OCI-LY1 (cell line): ENCODE results near the gene NCDN.

Source experiments
- H2AFZ ChIP-seq: fragments of 200-600 bp; sonication (generic), shearing (Covaris generic); 2 replicates; pipeline ENCODE4 v1.6.0; 2014; ENCODE audit warnings: antibody characterized with exemption, mild to moderate bottlenecking, low read length
- H3F3A ChIP-seq: fragments of 200-600 bp; sonication (generic), shearing (Covaris generic); 2 replicates; pipeline ENCODE4 v1.6.0; 2014; ENCODE audit warnings: mild to moderate bottlenecking, antibody characterized with exemption, low read length, moderate library complexity; ENCODE audit not compliant: insufficient read depth
- H3K27ac ChIP-seq: fragments of 200-600 bp; sonication (generic); 2 replicates; pipeline ENCODE4 v1.5.1; 2014; ENCODE audit warnings: low read length, mixed run types, mild to moderate bottlenecking, low read depth; ENCODE audit not compliant: poor library complexity, severe bottlenecking
- H3K27me3 ChIP-seq: fragments of 200-600 bp; sonication (generic); 2 replicates; pipeline ENCODE4 v1.6.0; 2014; ENCODE audit warnings: antibody characterized with exemption, mild to moderate bottlenecking, low read length, moderate library complexity; ENCODE audit not compliant: insufficient read depth
- H3K36me3 ChIP-seq: fragments of 200-600 bp; sonication (generic); 2 replicates; pipeline ENCODE4 v1.6.1; 2014; ENCODE audit warnings: mild to moderate bottlenecking, antibody characterized with exemption, low read length, moderate library complexity, mixed read lengths; ENCODE audit not compliant: insufficient read depth
- H3K4me1 ChIP-seq: fragments of 200-600 bp; sonication (generic); 2 replicates; pipeline ENCODE4 v1.5.1; 2014; ENCODE audit warnings: mild to moderate bottlenecking, low read length, moderate library complexity; ENCODE audit not compliant: insufficient read depth, severe bottlenecking
- H3K4me2 ChIP-seq: fragments of 200-600 bp; sonication (generic), shearing (Covaris generic); 2 replicates; pipeline ENCODE4 v1.6.1; 2014; ENCODE audit warnings: low read length
- H3K4me3 ChIP-seq: fragments of 200-600 bp; sonication (generic); 2 replicates; pipeline ENCODE4 v1.5.1; 2014; ENCODE audit warnings: low read length, low read depth, mild to moderate bottlenecking, mixed read lengths; ENCODE audit not compliant: poor library complexity, severe bottlenecking
- H3K79me2 ChIP-seq: fragments of 200-600 bp; shearing (Covaris generic); 2 replicates; pipeline ENCODE4 v1.6.1; 2016; ENCODE audit warnings: mixed run types, low read length, mixed read lengths; ENCODE audit not compliant: insufficient read depth
- H3K9ac ChIP-seq: fragments of 200-600 bp; sonication (generic), shearing (Covaris generic); 2 replicates; pipeline ENCODE4 v1.6.1; 2014; ENCODE audit warnings: mild to moderate bottlenecking, low read length, mixed read lengths
- H3K9me2 ChIP-seq: fragments of 200-600 bp; sonication (generic), shearing (Covaris generic); 2 replicates; pipeline ENCODE4 v1.6.1; 2014; ENCODE audit warnings: low read depth, mild to moderate bottlenecking, low read length, mixed read lengths
- H3K9me3 ChIP-seq: fragments of 200-600 bp; shearing (Covaris generic); 2 replicates; pipeline ENCODE4 v1.6.1; 2014; ENCODE audit warnings: low read length, mixed read lengths
- H4K20me1 ChIP-seq: fragments of 200-600 bp; sonication (generic), shearing (Covaris generic); 2 replicates; pipeline ENCODE4 v1.6.0; 2016; ENCODE audit warnings: mild to moderate bottlenecking, low read length; ENCODE audit not compliant: insufficient read depth
- CTCF ChIP-seq: fragments of 200-600 bp; sonication (generic), shearing (Covaris generic); IDR thresholded peaks from 2 replicates; pipeline ENCODE4 v1.5.1; 2017; ENCODE audit warnings: mild to moderate bottlenecking, antibody characterized with exemption, low read length, moderate library complexity, mixed read lengths
- EZH2 ChIP-seq: fragments of 200-600 bp; sonication (generic), shearing (Covaris generic); IDR thresholded peaks from 2 replicates; pipeline ENCODE4 v1.8.0; 2017; ENCODE audit warnings: borderline replicate concordance, mixed run types, mild to moderate bottlenecking, antibody characterized with exemption, low read length, moderate library complexity, mixed read lengths

The NCDN gene

DNA sequence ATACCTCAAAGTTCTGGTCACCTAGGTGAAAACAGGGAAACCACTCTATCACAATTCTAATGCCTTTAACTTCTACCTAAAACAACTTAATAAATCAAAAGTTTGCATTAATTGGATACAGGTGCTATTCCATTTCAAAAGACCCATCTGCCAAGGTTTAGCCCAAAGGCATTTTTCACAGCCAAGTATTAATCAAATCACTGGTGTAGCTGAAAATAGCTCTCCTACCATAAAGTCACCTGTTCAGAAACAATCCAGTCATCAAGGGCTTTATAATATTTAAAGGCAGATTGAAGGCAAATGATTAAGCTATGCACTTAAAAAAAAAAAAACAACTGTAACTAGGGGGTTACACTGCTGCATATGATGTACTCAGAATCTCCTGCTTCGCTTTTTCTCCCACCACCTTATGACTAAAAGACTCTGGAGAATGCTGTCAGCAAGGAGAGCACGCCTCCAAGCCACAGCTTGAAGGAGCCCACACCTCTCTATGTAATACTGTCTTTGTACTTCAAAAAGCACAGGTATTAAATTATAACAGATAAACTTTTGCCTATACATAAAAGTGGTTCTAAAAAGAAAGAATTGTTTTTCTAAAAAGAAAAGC is 20.9 kb upstream of the NCDN start:
- Histone ChIP-seq H3K4me3 (no peak overlapping the region), H3K4me1 (peaks cover 42% of the 10 kb centered on the region), H3K9me2 (no peaks in the 10 kb centered on the region), H3F3A (no peaks in the 10 kb centered on the region), H3K9ac (no peak overlapping the region), H4K20me1 (no peaks in the 10 kb centered on the region), H3K9me3 (no peaks in the 10 kb centered on the region), H3K27ac (peak overlapping the region; percentile 95), H2AFZ (no peak overlapping the region), H3K36me3 (peaks cover 20% of the 10 kb centered on the region), H3K79me2 (no peaks in the 10 kb centered on the region), H3K4me2 (no peak overlapping the region), H3K27me3 (no peaks in the 10 kb centered on the region)
- TF ChIP-seq EZH2 (no peak), CTCF (no peak)

DNA sequence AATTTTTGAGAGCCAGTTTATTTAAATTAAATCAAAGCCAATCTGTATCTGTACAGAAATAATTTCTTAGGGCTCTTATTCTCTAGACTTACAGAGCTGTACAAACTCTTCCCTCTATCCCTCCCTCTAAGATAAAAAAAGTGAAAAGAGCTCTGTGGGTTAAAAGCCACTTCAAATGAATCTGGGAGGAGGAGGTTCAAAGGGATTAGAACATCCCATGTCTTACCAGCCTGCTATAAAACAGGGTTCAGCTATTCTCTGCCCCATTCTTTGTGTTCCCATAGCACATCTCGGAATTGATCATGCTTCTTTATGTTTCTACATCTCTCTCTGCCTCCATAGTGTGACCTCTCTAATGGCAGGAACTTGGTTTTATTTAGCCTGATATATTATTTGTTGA is 19.8 kb upstream of the NCDN start:
- no peak overlapping the region for H3K4me3 ChIP-seq
- H3K9me3 ChIP-seq, result no peaks in the 10 kb centered on the region
- no peak overlapping the region for H2AFZ ChIP-seq
- peaks cover 42% of the 10 kb centered on the region for H3K4me1 ChIP-seq
- TF ChIP-seq EZH2 (no peak), CTCF (no peak)
- H3K27me3 ChIP-seq, result no peaks in the 10 kb centered on the region
- H3K9ac ChIP-seq, result no peak overlapping the region
- no peaks in the 10 kb centered on the region for H3K79me2 ChIP-seq
- H4K20me1 ChIP-seq, result no peaks in the 10 kb centered on the region
- H3K9me2 ChIP-seq, result no peaks in the 10 kb centered on the region
- peaks cover 12% of the 10 kb centered on the region for H3K36me3 ChIP-seq
- H3K27ac ChIP-seq, result peak overlapping the region; percentile 95
- H3K4me2 ChIP-seq, result no peak overlapping the region
- no peaks in the 10 kb centered on the region for H3F3A ChIP-seq

DNA sequence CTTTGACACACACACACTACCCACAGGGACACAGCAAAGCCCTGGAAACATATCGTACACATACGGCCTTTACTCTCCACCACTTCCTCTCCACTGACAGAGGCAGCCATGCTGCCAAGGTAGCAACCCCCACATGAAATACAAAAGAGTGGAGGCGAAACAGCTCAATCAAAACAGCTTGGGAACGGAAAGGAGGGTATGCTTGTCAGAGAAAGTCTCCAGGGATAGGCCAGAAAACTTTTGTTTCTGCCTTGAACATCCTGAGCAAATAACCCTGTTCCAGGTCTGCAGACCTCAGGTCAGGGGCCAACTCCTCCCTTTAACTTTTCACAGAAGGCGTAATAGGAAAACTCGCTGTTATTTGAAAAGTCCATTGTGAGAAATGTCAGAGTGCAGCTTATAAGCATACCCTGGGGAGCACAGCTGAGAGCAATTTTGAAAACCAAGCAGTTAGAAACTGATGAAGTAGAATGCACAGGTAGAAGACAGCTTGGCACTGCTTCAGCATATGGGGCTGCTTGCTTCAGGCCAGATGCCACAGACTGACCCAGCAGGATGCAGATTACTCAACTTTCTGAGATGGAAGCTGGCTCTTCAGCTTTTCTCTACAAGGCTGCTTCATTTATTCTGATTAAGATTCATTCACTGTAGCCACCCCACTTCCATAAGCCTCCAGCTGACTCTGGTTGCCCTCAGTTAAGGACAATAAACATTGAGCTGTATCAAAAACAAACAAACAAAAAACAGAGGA is 18.4 kb upstream of the NCDN start:
- Histone ChIP-seq H4K20me1 (no peaks in the 10 kb centered on the region), H3K9me2 (no peaks in the 10 kb centered on the region), H3K4me1 (peaks cover 50% of the 10 kb centered on the region), H3K36me3 (peaks cover 14% of the 10 kb centered on the region; the same call in 1 of the 2 replicates), H3K9ac (peak overlapping the region; percentile 51), H3K4me2 (peak overlapping the region; percentile 73), H3K27me3 (no peaks in the 10 kb centered on the region), H3K27ac (peak overlapping the region; percentile 95), H3K9me3 (no peaks in the 10 kb centered on the region), H2AFZ (peak overlapping the region; percentile 89), H3F3A (no peaks in the 10 kb centered on the region), H3K79me2 (no peaks in the 10 kb centered on the region), H3K4me3 (peak overlapping the region; percentile 19)
- TF ChIP-seq CTCF, result no peak
- TF ChIP-seq EZH2, result no peak
